Fibroblast of villous mesenchyme (primary cell): ENCODE results near the gene SOX15. TPM values are rescaled to one million over a fixed set of nuclear protein-coding genes. Genes with fewer than 3 reads are reported as not detected.
A peak's percentile ranks its signal among the peaks of the same experiment; 100 is the strongest.

Experiments
- DNase-seq: peaks from one replicate; pipeline ENCODE4 v3.0.0-alpha.2; 2010; ENCODE audit warnings: low read depth
- H3K4me3 ChIP-seq: 2 replicates; pipeline ENCODE4 v1.5.1; 2011; ENCODE audit warnings: low read depth, mild to moderate bottlenecking, low read length
- CTCF ChIP-seq: IDR thresholded peaks from 2 replicates; pipeline ENCODE4 v1.5.1; 2012; ENCODE audit warnings: low read depth, mild to moderate bottlenecking, low read length; ENCODE audit not compliant: insufficient read depth
- total RNA-seq: library from RNA; depleted of rRNA; stranded (reverse); fragments of >200 nt; gene quantifications from 2 replicates; pipeline ENCODE4 v1.2.3, GENCODE V29; 2012

SOX15 gene
- total RNA-seq, 1 donor = under 0.01 TPM

GRCh38 chr17:7618608-7619007 lies 28.7 kb upstream of the SOX15 start:
- no peak overlapping the region for H3K4me3 ChIP-seq
- no peak for DNase-seq
- no peak for TF ChIP-seq CTCF

GRCh38 chr17:7615265-7615747 lies 25.4 kb upstream of the SOX15 start:
- no peak for TF ChIP-seq CTCF
- DNase-seq = no peak
- H3K4me3 ChIP-seq = peak overlapping the region; percentile 61

GRCh38 chr17:7614425-7615264 lies 24.8 kb upstream of the SOX15 start, which contains the start of gene FXR2:
TSS of gene FXR2 (minus strand) at chr17:7614897. CDS start at chr17:7614532, 365 bp downstream.
- TF ChIP-seq CTCF = peak; percentile 62
- H3K4me3 ChIP-seq = peak within 1 kb of the TSS; percentile 88
- peak; percentile 100 for DNase-seq

- peak; percentile 20 for TF ChIP-seq CTCF
- peak overlapping the region; percentile 88 for H3K4me3 ChIP-seq
- peak; percentile 37 for DNase-seq
Observed at GRCh38 chr17:7613769-7614424, 24.0 kb upstream of the SOX15 start.

- no peak for TF ChIP-seq CTCF
- no peak for DNase-seq
- no peak overlapping the region for H3K4me3 ChIP-seq
Observed at GRCh38 chr17:7612294-7612640, 22.4 kb upstream of the SOX15 start.

- peak; percentile 36 for DNase-seq
- TF ChIP-seq CTCF = no peak
- H3K4me3 ChIP-seq = peak overlapping the region; percentile 12
Observed at GRCh38 chr17:7611635-7612293, 21.9 kb upstream of the SOX15 start.
